T-helper 22 cell (primary cell): Measurements from ENCODE around the gene CEP85.

ENCODE experiments used
- DNase-seq: peaks from one replicate; pipeline ENCODE4 v3.0.0-alpha.2; 2020; ENCODE audit warnings: low read depth

CEP85 gene

GRCh38 chr1:26233903-26234643 lies at the start of gene CEP85:
TSS of gene CEP85 (plus strand) at chr1:26234200. CDS start at chr1:26239784, 5,584 bp downstream.
- DNase-seq, result peak; percentile 97

GRCh38 chr1:26184883-26185282 lies 49.1 kb upstream of the CEP85 start:
- no peak for DNase-seq

GRCh38 chr1:26187882-26188281 lies 46.1 kb upstream of the CEP85 start:
- DNase-seq, result no peak

- DNase-seq, result no peak
These were observed 45.5 kb upstream of the CEP85 start for GRCh38 chr1:26188477-26188876.

- no peak for DNase-seq
These were observed 44.7 kb upstream of the CEP85 start for GRCh38 chr1:26189331-26189730.

GRCh38 chr1:26189751-26190275 lies 44.2 kb upstream of the CEP85 start:
- no peak for DNase-seq

GRCh38 chr1:26190373-26190987 lies 43.5 kb upstream of the CEP85 start, which contains the start of gene CATSPER4:
TSS of gene CATSPER4 (plus strand) at chr1:26190602. CDS start at chr1:26190628, 26 bp downstream.
- no peak for DNase-seq

- no peak for DNase-seq
These were observed 42.3 kb upstream of the CEP85 start for GRCh38 chr1:26191739-26192138.

GRCh38 chr1:26195805-26196204 lies 38.2 kb upstream of the CEP85 start:
- DNase-seq, result no peak

GRCh38 chr1:26197301-26197700 lies 36.7 kb upstream of the CEP85 start:
- DNase-seq, result no peak

GRCh38 chr1:26197813-26198212 lies 36.2 kb upstream of the CEP85 start:
- no peak for DNase-seq

- no peak for DNase-seq
These were observed 33.6 kb upstream of the CEP85 start for GRCh38 chr1:26200413-26200812.

- no peak for DNase-seq
These were observed 30.2 kb upstream of the CEP85 start for GRCh38 chr1:26203642-26204318.

GRCh38 chr1:26210147-26210870 lies 23.7 kb upstream of the CEP85 start:
- no peak for DNase-seq

- DNase-seq, result no peak
These were observed 21.3 kb upstream of the CEP85 start for GRCh38 chr1:26212726-26213125.

GRCh38 chr1:26213335-26213905 lies 20.6 kb upstream of the CEP85 start:
- DNase-seq, result no peak

- DNase-seq, result no peak
These were observed 18.8 kb upstream of the CEP85 start for GRCh38 chr1:26215246-26215645.

GRCh38 chr1:26218906-26219494 lies 15.0 kb upstream of the CEP85 start:
- no peak for DNase-seq

- no peak for DNase-seq
These were observed 13.6 kb upstream of the CEP85 start for GRCh38 chr1:26220199-26220912.

GRCh38 chr1:26221094-26221493 lies 12.9 kb upstream of the CEP85 start:
- DNase-seq, result no peak

- DNase-seq, result no peak
These were observed 9.4 kb upstream of the CEP85 start for GRCh38 chr1:26224606-26225005.
